Nucleus accumbens (tissue), 56 donors: ENCODE results near the gene PPHLN1.
A peak's percentile ranks its signal among the peaks of the same experiment; 100 is the strongest.
"Not testable (repeated sequence)": the region's sequence is repeated elsewhere in the genome, so short reads cannot be mapped to it uniquely, and the experiment has no call there.

Experiments used
- DNase-seq, 56 donors: peaks; one replicate each; lab custom pipeline; 2025; lab: John Stamatoyannopoulos, UW

PPHLN1 gene

DNA sequence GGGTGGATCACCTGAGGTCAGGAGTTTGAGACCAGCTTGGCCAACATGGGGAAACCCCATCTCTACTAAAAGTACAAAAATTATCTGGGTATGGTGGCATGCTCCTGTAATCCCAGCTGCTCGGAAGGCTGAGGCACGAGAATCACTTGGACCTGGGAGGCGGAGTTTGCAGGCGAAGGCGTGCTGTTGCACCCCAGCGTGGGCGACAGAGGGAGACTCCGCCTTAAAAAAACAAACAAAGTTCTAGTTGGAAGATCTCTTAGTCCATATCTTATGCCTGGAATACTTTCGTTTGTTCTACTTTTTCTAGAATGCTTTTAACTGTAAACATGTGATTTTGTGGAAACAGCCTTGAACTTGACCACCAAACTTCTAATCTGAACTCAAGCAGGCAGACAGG, 38.7 kb downstream of the PPHLN1 start:
- no peak for DNase-seq

DNA sequence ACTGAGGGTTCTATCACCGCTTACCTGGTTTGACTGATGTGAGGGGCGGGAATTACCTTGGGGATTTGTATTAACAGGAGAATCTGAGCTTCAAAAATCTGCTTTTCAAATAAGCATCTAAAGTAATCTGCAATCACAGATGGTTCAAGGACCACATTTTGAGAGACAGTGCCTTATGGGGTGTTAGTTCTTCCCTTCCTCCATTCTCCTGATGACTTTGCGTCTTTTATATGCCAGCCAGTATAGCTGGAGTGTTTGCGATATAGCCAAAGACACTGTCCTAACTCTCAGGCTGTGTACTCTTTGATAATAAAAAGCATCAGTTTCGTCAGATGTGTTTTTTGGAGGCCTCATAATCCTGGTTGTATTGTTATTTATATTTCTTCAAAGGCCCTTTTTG, 39.5 kb downstream of the PPHLN1 start:
- DNase-seq, result no peak

DNA sequence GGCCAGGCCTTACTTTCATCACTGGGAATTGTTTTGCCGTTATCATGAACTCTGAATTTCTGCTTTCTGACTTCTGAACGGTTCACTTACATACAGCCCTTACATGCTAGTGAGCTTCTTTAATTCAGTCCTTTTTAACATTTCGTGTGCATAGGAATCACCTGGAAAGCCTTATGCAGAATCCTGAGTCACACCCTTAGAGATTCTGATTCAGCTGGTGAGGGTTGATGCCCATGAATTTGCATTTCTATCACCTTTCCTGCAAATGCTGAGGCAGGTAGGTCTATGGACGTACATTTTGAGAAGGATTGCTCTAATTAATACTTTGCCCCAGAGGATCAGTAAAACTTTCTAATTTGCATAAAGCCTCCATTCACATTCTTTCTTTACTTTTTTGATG, 44.0 kb downstream of the PPHLN1 start:
- DNase-seq, result no peak

DNA sequence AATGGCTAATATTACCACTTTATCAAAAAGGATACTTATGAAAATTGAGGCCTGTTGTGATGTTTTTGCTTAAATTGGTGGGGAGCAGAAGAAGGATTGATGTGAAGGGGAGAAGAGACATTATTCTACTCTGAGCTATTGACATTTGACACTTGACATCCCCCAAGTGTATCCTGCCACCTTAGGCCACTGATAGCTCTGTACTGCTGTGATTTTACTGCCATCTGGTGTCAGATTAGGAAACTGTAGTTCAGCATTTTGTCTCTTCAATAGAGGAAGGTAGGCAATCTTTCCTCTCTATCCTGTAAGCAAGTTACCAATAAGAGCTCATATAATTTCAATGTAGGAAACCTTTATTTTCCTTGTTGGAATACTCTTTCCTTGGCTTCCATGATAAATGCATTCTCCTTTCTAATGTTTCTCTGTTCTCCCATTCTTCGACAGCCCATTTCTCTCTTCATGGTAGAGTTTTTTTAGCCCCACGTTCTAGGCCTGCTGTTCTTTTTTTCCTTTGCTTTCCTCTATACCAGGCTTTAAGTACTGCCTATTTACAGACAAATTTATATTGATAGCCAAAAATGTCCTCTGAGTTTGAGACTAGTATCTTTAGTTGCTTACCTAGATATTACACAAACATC, 46.3 kb downstream of the PPHLN1 start:
- peak in 3 of 56 donors; percentile 1 for DNase-seq

DNA sequence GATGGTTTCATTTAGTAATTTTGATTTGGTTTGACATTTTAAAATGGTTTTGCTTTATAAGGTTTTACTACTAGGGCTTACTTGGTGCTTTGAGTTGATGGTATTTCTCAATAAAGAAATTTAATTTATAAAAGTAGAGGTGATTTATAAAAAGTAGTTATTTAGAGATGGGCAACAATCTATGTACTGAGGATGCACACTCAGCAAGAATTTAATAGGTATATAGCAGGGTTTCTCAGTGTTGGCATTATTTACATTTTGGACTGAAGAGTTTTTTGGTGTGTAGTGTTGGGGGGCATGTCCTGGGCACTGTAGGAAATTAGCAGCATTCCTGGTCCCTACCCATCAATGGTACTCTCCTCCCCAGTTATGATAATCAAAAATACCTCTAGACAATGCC, 47.7 kb downstream of the PPHLN1 start:
- no peak for DNase-seq

DNA sequence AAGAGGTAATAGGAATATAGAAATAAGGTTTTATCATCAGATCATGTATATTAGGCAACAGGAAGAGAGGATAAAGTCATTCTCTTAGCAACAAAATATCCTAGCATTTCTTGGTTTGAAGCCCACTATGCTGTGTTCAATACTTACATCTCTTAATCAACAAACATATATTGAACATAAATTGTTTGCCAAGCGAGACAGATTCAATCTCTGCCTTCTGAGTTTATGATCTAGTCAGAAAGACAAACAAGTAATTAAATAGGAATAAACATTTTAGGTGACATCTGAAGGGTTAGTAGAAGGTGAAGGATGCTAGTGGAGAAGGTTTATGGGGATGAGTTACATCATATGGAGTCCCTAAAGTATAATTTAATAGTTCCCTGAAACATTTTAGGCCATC, 54.8 kb downstream of the PPHLN1 start:
- no peak for DNase-seq

DNA sequence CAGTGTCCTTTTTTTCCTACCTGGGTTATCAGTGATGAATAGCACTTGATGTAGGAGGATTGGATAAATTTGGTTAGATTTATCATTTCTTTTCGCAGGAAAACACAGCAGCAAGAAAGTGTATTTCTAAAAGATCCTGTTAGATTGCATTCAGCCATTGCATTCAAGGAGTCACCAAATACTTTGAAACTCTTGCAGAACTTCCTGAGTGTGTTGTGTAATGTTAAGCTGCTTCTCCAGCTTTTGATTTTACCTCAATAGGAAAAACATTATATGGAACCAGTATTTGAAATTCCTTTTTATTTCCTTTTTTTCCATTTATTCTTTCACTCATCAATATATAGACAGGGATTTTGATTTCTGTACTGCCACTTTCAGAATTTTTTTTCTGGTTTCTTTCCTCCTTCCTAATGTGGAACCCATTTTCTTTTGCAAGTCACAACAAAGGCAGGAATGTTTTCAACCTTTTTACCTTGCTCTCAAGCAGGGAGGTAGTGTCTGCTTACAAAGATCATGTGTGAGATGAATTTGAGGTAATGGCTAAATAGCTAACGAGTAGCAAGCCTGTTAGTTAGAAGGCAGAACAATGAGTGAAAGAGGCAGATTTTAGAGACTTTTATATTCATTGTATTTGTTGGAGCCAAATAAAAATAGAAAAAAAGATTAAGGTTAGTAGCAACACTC, 56.2 kb downstream of the PPHLN1 start:
- no peak for DNase-seq

DNA sequence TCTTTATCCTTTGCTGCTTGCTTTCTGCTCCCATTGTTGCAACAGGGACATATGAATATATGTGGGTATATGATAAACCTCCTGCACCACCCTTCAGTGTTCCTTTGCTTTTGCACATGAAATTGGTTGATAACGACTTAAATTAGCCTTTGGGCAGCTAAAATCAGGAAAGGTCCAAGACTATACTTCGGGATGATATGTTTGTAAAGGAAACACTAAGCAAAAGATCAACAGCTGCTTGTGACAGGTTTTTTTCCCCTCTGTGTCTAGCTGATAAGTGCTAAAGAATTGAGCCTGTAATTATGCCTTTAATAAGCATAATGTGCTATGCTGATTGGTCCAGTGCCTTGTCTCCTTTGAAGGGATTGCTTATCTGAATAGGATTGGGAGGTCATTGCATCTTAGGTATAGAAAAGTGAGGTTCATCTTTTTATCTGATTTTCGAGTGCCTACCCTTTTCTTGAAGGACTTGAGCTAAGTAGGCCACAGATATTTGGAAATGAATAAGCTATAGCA, 59.4 kb downstream of the PPHLN1 start:
- DNase-seq, result no peak

DNA sequence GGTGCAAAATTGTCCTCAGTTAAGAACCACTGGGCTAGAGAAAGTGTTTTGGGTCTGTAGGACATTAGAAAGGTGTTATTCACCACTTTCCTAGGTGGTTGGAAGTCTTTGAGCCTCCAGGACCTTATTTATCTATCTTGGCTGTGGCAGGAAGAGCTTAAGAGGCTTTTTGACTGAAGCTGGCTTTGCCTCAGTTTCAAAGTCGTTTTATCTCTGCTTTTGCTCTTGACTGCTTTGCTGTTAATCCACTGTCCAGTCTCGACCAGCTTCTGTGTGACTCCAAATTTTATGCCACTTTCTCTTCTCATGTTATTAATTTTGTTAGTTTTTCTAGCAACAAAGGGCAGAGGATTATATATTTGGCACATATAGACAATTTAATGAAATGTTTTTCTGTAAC, 60.3 kb downstream of the PPHLN1 start:
- DNase-seq, result no peak

DNA sequence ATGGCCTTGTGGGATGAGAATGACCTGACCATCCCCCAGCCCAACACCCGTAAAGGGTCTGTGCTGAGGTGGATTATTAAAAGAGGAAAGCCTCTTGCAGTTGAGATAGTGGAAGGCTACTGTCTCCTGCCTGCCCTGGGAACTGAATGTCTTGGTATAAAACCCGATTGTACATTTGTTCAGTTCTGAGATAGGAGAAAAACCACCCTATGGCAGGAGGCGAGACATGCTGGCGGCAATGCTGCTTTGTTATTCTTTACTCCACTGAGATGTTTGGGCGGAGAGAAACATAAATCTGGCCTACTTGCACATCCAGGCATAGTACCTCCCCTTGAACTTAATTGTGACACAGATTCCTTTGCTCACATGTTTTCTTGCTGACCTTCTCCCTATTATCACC, 62.1 kb downstream of the PPHLN1 start:
- DNase-seq, result not testable (repeated sequence)

DNA sequence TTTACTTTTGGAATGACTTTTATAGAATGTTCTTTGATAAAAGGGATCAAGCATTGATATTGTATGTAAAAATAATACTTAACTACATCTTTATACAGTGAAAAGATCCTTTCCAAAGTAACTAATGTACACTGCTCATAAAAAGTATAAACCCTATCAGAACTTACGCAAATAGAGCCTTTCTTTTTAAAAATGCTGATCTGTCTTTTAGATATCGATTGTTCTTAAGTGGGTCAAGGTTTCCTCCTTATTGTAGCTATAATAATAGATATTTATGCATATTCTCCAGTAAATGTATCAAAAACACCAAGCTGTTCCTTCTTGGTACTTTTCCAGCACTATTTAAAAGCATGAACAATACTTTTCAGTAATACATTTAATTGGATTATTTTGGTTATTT, 68.5 kb downstream of the PPHLN1 start:
- no peak for DNase-seq

DNA sequence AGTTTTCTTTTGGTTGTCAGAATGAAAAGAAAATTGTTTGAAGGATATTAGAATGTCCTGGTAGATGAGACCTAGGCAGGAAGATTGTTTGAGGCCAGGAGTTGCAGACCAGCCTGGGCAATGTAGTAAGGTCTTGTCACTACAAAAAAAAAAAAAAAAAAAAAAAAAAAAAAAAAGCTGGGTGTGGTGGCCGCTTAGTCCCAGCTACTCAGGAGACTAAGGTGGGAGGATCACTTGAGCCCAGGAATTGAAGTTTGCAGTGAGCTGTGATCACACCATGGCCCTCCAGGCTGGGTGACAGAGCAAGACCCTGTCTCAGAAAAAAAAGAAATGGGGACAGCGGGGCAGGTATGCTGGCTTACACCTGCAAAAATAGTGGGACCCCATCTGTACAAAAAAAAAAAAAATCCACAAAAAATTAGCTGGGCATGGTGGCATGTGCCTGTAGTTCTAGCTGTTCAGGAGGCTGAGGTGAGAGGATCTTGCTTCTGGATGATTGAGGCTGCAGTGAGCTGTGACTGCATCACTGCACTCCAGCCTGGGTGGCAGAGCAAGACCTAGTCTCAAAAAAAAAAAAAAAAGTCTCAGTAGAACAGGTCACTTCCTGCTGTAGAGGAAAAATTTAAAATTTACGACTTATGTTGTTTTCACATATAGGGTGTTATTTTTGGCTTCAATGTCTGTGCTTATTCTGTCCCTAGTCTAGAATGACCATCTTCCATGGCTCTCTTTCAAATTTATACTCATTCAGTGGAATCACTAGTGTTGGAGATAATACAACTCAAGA, 70.7 kb downstream of the PPHLN1 start:
- no peak for DNase-seq

DNA sequence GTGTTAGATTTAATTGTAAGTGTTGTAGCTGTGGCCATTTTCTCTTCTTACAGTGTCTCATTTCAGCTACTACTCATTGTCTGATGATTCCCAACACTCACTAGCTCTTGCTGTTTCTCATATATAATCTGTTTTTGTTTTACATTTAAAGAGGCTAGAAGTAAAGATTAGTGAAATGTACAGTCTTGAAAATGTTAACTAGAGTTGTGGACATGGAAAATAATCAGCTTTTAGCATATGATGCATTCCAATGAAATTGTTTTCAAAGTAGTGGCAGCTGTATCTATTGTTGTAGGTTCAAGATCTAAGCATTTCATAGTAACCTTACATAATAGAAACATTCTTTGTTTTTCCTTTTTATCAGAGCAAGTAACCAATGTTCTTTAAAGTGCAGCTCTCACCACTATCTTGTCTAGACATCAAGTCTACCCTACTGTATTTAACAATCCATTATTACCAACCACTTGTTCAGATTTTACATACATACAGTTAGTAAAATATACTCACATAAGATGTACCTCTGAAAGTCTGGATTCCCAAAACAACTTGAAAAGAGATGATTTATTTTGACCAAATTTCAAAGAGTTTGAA, 76.9 kb downstream of the PPHLN1 start:
- DNase-seq, result no peak

DNA sequence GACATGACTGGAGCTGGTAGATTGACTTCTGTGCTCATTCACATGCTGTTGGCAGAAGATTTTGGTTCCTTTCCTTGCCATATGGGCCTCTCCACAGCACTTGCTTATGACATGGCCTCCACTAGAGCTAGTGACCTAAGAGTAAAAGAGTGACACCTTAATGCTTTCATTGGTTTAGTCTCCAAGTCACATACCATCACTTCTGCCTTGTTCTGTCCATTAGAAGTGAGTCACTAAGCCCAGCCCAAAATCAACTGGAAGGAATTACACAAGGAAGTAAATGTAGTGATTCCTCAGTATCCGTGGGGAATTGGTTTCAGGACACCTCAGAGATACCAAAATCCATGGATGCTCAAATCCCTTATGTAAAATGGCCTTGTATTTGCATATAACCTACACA, 81.3 kb downstream of the PPHLN1 start:
- no peak for DNase-seq

DNA sequence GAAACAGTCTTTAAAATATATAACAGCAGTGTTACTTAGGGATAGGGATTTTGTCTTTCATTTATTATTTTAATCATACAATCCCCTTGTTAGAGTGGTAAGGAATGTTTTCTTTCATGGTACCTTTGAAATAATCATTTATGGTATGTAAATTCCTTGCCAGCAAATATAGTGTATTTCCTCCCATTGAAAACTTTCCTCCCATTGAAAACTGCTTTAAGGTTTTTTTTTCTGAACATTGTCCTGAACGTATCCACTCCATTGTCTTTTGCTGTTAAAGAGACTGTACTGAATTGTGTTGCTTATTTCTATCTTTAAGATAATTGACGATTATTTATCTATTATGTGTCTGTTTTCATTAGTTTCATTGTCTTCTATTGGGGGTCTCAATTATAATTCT, 83.5 kb downstream of the PPHLN1 start:
- no peak for DNase-seq

DNA sequence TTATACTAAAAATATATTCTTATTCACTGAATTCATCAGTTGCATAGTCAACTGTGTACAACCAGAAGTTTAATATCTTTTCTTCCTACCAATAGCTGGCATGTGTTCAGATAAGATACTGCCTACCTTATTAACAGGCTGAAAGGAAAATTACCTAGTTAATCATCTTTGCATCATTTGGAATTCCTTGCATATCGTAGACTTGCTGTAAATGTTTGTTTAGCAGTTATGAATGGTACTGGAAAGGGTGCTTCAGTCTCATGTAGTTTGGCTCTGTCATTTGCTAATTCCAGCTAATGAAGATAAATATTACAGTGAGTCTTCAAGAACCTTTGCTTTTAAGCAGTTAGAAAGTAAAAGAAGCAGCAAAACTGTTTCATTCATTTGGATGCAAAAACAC, 84.4 kb downstream of the PPHLN1 start:
- no peak for DNase-seq

DNA sequence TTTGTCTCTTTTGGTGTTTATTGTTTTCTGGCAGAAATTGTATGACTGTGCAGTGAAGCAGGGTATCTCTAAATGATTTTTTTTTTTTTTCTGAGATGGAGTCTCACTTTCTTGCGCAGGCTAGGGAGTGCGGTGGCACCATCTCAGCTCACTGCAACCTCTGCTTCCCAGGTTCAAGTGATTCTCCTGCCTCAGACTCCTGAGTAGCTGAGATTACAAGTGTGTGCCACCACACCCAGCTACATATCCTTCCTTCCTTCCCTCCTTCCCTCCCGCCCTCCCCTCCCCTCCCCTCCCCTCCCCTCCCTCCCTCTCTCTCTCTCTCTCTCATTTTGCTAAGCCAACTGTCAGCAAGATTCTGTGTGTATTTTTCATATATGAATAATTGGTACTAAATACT, 94.4 kb downstream of the PPHLN1 start:
- no peak for DNase-seq

DNA sequence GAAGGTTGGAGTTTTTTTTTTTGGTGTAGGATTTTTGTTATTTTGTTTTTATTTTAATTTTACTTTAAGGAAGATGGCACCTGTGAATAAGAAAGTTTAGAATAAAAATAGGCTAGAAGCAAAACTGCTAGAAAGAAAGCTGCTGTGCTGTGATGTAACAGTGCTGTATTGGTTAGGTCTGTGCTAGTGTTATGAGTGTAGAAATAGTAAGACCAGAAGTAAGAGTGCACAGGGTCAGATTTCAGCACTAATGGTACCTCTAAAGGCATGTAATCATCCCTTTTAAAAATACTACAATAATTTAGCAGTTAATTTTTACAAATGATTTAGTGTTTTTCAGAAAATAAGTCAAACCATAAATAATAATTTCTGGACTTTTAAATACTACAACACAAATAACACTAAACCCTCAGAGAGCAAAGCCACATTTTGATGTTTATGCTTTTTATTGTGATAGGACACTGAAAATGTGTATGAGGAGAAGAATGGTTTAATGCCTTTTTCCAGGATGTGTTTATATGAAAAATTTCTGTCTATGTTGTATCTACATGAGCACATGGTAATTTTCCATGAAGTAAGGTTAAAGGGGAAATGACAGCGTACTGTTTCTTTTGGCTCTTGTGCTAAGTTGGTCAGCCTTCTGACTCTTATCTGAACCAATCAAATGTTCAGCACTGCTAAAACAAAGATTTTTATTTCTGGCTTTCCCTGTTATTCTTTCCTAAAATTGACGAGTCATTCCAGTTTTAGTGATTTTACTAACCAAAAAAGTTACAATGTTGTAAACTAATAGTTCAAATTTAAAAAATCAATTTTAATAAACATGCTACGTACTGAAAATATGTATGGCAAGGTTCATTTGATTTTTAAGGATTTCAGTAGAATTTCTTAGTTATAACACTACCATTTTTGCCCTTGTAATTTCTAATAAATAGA, 96.1 kb downstream of the PPHLN1 start:
- no peak for DNase-seq

DNA sequence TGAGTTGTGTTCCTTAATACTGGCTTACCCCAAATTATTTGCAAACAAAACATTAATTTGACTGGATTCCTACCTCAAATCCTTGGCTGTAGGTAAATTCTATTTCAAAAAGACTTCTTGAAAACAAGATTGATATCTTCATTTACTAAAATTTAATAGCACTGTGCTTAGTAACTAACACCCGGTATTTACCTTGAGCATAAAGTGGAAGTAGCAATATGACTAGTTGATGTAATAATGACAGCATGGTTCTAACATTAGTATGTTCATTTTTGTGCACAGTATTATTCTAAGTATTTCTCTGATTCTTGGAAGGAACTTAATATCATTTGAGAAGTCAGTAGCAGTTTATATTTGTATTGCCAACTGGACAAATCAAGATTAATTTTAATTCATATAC, 96.8 kb downstream of the PPHLN1 start:
- DNase-seq, result no peak

DNA sequence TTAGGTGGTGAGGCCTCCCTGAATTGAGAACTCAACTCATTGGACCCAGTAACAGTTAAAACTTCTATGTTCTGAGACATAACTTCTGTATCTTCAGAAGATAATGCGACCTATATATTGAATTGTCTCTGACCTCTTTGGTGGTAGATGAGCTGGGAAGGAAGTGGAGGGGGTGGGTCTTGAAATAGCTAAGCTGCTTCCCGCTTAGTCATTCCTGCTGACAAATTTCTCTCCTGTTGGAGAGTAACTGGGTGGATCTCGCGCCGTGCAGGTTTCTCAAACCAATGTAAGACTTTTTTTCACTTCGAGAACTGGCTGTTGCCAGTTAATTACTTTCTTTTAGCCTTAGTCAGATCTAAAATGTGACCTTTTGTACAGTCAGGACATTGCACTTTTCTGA, 100.8 kb downstream of the PPHLN1 start:
- DNase-seq, result peak in 11 of 56 donors; percentile 0 to 44 (median 11)
